T-helper 2 cell (primary cell): ENCODE measurements around the gene LRMDA.
"Not testable (repeated sequence)": the region's sequence is repeated elsewhere in the genome, so short reads cannot be mapped to it uniquely, and the experiment has no call there.

Experiments
- DNase-seq, 5 experiments: peaks; one replicate each; pipeline versions ENCODE4 v3.0.0 to v3.0.0-alpha.2; 2012 to 2022

LRMDA gene

DNA sequence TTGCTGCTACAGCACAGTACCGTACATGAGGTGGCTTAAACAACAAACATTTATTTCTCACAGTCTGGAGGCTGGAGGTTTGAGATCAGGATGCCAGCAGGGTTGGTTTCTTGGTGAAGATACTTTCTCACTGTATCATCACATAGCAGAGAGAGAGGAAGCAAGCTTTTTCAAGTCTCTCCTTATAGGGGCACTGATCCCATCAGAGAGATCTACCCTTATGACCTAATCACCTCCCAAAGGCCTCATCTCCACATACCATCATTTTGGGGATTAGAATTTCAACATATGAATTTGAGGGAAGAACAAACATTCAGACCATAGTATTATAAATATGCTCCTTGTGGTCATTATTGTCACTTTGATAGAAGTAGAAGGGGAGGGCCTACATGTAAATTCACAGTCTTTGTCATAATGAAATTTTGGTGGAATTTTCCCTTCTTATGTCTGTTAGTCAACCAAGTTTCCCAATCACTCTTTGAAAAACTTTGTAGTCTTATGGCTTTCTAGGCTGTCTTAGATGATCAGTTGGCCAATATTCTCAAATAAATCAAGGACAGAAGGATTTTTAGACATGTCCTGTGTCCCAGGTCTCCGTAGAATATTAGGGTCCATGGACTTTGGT is 606.2 kb downstream of the LRMDA start:
- DNase-seq, result no peak

- DNase-seq, result no peak
Observed at GRCh38 chr10:76038696-76039095, 607.3 kb downstream of the LRMDA start.

DNA sequence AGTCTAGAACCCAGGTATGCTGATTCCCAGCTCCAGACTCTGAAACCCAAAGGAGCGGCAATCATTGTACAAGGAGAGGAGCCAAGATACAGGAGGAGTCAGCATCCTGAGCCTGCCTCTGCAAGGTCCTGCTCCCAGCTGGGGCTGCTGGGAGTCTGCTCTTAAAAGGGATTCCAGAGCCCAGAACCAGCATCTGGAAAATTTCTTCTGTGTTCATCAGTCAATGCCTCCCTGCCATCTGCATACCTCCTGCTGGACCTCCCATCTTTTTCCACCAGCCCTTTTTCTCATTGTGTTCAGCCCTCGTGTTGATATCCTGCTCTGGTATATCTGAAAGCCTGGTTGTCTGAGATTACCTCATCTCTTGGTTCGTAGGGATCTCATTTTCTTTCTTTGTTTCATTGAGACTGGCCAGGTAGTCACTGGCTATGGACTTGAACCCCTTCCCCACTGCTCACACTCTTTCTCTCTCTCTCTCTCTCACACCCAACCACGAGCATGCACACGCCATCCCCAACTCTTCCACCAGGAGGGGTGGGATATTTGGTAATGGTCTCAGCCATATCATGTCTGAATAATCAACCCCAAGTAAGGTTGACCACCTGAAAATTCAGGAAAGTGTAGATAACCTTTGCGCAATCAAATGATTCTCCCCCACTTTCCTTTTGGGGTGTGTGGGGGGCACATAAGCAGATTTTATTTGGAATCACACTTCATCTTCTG is 608.8 kb downstream of the LRMDA start:
- no peak for DNase-seq

DNA sequence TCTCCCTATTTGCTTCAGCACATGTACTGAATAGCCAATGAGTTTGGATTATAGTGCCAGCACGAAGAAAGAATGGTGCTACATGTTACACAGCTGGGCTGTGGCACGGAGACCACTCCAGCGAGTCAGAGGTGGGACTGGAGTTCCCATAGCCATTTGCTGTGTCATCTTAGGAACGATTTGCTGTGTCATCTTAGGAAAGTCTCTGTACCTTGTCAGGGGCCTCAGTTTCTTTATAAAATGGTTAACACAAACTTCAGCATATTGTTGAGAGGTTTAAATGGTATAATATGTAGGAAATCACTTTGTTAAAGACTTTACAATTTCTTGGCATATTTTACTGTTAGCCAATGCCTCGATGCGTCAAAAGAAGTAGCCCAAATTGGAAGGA is 609.4 kb downstream of the LRMDA start:
- no peak for DNase-seq

GRCh38 chr10:76041551-76041950 is 610.1 kb downstream of the LRMDA start:
- DNase-seq, result no peak

- no peak for DNase-seq
Observed at GRCh38 chr10:76043261-76043660, 611.8 kb downstream of the LRMDA start.

DNA sequence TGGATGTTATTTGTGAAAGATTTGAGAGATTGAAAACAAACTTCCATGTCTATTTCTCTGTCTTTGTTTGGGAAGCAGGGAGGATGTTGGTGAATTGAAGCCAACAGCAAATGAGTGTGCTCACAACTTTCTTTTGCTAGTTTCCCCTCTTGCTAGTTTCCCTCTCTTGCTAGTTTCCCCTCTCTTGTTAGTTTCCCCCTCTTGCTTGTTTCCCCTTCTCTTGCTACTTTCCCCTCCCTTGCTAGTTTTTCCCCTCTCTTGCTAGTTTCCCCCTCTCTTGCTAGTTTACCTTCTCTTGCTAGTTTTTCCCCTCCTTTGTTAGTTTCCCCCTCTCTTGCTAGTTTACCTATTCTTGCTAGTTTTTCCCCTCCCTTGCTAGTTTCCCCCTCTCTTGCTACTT is 613.3 kb downstream of the LRMDA start:
- DNase-seq, result no peak

- DNase-seq, result no peak
Observed at GRCh38 chr10:76045174-76045573, 613.8 kb downstream of the LRMDA start.

DNA sequence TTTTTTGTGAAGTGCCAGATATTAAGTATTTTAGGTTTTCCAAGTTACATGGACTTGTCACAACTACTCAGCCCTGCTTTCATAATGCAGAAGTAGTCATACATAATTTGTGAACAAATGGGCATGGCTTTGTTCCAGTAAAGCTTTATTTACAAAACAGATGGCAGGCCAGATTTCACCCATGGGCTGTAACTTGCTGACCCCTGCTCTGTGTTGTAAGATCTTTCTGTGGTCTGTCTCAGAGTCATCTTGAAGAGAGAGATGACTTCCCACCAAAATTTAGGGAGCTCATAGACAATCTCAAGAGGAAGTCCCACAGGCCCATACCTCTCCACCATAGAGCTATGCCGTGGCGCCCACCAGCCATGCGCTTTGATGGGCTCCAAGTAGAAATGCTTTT is 616.1 kb downstream of the LRMDA start:
- no peak for DNase-seq

GRCh38 chr10:76049581-76050290 is 618.3 kb downstream of the LRMDA start:
- no peak for DNase-seq

GRCh38 chr10:76050291-76050625 is 618.8 kb downstream of the LRMDA start:
- DNase-seq, result no peak

DNA sequence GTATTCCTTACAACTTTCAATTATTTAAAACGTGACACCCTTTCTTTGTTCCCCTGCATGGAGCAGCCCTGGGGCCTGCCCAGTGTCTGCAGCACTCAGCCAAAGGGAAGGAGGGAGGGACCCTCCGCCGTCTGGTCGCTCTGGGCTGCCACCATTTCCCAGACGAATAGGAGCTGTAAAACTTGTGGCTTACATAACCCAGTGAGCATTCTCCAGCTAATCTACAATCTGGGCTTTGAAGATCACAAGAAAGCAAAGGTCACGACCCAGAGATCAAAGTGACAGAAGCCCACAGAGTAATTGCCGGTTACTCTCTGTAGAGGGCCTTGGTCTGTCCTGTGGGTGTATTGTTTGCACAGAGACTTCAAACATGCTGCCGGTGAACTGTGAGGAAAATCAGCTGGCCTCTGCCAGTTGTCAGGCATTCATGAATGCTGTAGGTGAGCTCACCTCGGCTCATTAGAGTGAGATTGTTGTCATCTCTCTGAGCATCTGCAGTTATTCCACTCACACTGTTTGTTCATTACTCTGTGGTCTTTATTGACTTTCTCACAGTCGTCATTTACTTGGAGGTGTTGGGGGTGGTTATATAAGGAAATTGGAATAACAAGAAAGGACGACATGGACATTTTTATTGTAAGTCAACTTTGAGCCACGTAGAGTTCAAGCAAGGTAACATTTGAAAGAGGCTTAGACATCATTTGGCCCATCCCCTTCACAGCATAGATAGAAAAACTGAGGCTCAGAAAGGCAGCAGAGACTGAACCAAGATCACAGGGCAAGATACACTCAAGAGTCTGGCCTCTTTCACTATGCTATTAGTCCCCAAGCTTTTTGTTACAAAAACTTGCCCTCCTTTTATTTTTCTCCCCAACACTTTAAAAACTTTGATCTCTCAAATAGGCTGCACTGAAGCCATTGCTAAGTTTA is 619.8 kb downstream of the LRMDA start:
- DNase-seq, result no peak

DNA sequence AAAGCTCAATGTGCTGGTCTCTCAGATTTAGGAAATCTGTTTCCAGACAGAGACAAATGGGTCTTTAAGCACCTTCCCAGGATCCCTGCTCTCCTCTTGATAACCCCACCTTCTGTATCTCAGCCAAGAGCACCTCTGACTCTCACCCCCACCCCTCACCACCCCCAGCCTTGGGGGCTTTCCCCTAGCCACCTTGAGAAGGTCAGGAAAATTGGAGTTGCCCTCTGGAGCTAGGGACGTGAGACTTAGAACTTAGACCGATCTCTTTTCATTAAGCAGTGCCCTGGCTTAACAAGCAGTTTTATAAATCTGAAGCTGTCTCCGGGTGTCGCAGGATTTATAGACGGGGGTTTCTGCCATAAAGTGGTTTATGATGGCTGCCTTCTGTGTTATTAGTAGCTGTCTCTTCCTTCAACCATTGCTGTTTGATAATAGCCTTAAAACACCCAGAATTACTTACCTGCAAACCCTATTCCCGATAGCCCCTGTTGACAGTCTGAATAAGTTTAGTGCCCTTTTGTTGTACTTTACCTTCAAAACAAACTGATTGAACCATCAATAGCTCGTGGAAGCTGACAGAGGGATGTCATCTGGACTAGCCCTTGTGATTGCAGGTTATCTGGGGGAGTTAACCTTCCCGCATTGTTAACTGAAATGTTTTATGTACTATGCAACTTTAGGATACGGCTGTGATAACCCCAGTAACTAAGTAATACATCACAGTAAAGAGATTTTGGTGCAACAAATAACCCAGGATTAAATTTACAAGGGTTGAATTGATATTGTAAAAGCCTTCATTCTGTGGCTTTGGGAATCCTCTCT is 621.5 kb downstream of the LRMDA start:
- no peak for DNase-seq

DNA sequence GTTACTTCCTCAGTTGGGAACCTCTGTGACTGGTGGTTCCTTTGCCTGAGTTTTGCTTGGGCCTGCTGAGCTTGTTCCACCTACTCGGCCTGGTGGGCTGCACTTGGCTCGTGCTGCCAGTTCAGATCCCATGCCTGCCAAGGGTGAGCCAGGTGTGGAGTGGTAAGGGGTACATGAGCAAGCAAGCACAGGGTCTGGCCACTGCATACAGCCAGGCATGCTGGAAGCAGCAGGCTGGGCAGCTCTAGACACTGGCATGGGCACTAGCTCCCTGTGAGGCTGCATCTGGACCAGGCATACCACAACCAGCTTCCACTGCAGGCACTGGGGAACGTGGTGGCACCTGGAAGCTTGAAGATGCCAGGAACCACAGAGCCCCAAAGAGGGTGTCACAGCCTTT is 624.0 kb downstream of the LRMDA start:
- DNase-seq, result no peak

- no peak for DNase-seq
Observed at GRCh38 chr10:76055963-76056362, 624.5 kb downstream of the LRMDA start.

GRCh38 chr10:76060993-76061392 is 629.6 kb downstream of the LRMDA start:
- DNase-seq, result not testable (repeated sequence)

DNA sequence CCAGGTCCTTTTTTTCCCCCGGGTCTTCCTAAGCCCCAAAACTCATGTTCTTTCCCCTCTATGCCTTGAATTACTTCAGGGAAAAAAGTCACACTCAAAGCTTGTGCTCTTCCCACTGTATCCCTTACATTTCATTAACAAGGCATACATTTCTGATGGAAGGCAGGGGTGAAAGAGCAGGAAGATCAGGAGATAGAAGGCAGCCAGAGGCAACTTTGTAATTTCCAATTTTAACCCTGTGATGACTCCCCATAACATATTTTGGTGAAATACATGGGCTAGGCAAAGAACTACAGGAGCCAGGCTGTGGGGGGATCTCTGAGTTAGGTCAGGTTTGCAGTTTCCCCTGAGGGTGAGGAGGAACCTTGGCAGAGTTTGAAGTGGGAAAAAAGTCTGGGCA is 635.0 kb downstream of the LRMDA start:
- no peak for DNase-seq

- DNase-seq, result no peak
Observed at GRCh38 chr10:76067447-76067846, 636.0 kb downstream of the LRMDA start.

DNA sequence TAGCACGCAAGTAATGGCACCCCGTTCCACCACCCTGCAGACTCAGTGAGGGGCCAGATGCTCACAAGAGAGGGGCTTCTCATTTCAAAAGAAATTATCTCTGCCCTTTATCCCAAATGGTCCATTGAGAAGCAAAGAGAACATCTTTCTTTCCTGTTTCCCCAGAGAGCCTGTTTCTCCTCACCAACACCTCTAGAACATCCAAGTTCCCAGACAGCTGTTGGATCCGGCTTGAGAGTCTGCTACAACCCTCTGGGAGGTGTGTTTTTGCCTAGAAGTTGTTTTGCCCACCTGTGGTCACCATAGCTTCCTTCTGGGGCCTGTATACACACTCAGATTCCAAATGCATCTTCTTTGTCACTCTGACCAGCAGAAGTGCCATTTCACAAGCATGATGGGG is 637.4 kb downstream of the LRMDA start:
- DNase-seq, result no peak

- no peak for DNase-seq
Observed at GRCh38 chr10:76070916-76071315, 639.5 kb downstream of the LRMDA start.

GRCh38 chr10:76071653-76072365 is 640.4 kb downstream of the LRMDA start:
- DNase-seq, result no peak

- no peak for DNase-seq
Observed at GRCh38 chr10:76072384-76072783, 641.0 kb downstream of the LRMDA start.
